NCI-H69 (cell line): ENCODE data around the gene MAP1S.

Source experiments
- DNase-seq: peaks from one replicate; lab custom pipeline; 2025; lab: John Stamatoyannopoulos, UW

Gene MAP1S

GRCh38 chr19:17695198-17695597 is 24.1 kb upstream of the MAP1S start:
- no peak for DNase-seq

- peak; percentile 45 for DNase-seq
Measured at GRCh38 chr19:17703824-17704463, 15.3 kb upstream of the MAP1S start.

GRCh38 chr19:17706750-17707181 is 12.5 kb upstream of the MAP1S start:
- peak; percentile 91 for DNase-seq

DNA sequence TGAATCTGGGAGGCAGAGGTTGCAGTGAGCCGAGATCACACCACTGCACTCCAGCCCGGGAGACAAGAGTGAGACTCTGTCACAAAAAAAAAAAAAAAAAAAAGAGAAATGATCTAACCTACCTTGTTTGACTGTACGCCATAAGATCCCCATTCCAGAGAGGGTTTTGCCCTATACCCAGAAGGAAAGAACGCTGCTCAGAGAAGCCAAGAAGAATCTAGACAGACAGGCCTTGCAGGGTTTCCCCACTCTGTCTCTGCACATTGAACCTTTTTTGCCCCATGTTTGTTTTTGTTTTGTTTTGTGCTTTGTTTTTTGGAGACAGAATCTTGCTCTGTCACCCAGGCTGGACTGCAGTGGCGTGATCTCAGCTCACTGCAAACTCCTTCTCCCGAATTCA is 7.4 kb upstream of the MAP1S start:
- DNase-seq: no peak

- DNase-seq: no peak
Measured at GRCh38 chr19:17716309-17716929, 2.9 kb upstream of the MAP1S start.

DNA sequence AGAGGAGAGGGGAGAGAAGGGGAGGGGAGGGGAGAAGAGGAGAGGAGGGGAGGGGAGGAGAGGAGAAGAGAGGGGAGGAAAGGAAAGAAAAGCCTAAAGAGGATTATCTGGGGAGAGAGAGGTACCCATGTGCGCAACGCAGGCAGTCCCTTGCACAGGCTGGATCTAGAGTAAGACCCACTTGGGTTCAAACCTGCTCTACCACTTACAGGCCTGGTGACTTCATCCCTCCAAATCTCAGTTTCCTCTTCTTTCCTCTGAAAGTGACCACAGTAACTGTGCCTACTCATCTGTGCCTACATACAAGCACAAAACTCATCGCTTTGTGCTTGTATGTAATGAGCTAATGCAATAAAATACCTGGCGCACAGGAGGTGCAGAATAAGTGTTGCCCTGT is 732 bp upstream of the MAP1S start:
- no peak for DNase-seq

DNA sequence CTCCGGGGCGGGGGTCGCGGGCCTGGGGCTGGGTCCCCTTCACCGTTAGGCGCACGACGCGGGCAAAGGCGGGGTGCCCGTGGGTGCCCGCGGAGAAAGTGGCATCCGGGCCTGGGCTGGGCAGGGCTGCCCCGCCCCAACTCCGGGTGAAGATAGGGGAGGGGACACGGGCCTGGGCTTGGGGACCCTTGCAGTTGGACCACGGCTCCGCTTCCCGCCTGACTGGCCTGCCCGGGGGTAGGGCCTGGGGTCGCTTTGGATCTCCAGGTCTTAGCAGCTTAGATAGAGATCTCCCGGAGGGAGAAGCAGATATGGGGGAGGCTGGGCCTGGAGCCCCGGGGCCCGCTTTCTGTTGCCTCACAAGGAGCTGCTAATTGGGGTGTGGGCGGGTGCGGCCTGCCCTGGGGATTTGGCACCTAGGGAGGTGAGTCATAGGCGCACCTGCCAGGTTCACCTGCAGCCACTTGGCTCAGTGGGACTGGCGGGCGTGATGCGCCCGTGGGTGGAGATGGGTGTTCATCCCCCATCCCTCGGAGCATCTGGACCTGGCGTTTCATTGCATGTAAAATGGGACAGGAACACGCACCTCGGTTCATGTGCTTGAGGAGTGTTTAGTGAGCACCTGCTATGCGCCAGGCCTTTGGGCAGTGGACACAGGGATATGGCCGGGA is 585 bp downstream of the MAP1S start:
- DNase-seq: peak; percentile 72

DNA sequence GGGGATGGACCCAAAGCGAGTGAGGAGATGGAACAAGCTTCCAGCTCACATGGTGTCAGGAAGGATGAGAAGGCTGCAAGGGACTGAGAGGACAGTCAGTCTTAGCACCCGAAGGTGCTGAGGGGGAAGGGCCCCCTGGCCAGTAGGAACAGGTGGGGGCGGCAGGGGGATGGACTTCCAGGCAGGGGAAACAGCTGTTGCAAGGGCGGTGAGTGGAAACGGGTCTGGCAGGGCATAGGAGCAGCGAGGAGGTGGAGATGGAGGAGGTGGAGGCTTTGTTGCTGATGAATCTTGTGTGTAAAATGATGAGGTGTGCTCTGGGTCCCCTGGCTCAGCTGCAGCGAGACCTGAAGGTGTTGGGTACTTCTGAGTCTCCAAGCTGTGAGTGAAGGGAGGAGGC is 1.2 kb downstream of the MAP1S start:
- no peak for DNase-seq

GRCh38 chr19:17721111-17721628 is 1.9 kb downstream of the MAP1S start:
- no peak for DNase-seq

GRCh38 chr19:17721821-17722220 is 2.5 kb downstream of the MAP1S start:
- no peak for DNase-seq

DNA sequence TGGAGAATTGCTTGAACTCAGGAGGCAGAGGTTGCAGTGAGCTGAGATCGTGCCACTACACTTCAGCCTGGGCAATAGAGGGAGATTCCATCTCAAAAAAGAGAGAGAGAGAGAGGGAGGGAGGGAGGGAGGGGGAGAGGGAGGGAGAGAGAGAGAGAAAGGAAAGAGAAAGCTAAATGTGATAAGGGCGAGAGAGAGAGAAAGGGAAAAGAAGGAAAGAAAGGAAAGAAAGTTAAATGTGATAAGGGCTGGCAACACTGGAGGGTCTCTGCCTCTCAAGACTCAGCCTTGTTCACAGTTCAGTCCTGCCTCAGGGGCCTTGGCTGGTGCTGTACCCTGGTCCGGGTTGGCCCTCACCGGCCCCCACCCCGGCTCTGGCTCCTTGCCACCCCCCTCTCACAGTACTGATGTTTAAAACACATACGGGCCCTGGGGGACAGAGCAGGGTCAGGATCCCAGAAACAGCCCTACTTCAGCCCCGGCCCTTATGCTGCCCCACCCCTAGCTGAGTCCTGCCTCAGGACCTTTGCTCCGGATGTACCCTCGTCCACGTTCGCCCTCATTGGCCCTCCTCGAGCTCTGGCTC is 3.5 kb downstream of the MAP1S start:
- no peak for DNase-seq

GRCh38 chr19:17724655-17725054 is 5.4 kb downstream of the MAP1S start:
- DNase-seq: no peak

- DNase-seq: no peak
Measured at GRCh38 chr19:17725422-17726078, 6.3 kb downstream of the MAP1S start.

- DNase-seq: no peak
Measured at GRCh38 chr19:17726136-17726741, 7.0 kb downstream of the MAP1S start.

- no peak for DNase-seq
Measured at GRCh38 chr19:17726964-17727773, 7.9 kb downstream of the MAP1S start.

GRCh38 chr19:17727843-17728242 is 8.6 kb downstream of the MAP1S start:
- no peak for DNase-seq

GRCh38 chr19:17733127-17733526 is 13.8 kb downstream of the MAP1S start:
- no peak for DNase-seq

DNA sequence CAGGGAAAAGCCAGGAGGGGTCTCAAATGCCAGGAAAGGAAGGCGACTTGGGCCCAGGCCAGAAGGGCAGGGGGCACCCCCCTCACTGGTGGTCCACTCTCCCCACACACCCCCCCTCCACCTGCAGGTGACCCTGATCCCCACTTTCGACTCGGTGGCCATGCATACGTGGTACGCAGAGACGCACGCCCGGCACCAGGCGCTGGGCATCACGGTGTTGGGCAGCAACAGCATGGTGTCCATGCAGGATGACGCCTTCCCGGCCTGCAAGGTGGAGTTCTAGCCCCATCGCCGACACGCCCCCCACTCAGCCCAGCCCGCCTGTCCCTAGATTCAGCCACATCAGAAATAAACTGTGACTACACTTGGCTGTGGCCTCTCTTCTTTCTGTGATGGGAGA is 14.9 kb downstream of the MAP1S start:
- no peak for DNase-seq

DNA sequence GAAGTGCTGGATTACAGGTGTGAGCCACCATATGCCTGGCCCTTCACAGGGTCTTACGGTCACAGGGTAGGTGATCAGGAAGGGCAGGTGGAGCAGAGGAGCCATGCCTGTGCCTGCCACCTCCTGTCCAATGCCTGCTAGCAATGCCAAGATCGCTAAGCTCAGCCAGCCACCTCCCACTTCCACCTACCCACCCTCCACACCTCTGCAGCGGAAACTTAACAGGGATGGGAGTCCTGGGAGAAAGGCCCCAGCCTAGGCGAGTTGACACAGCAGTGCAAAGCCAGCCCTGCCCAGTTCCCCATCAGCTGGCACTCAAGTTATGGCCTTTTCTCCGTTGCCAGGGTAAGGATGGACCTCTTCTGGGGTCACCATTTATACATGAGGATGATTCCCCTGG is 16.1 kb downstream of the MAP1S start:
- DNase-seq: no peak

GRCh38 chr19:17737690-17738153 is 18.4 kb downstream of the MAP1S start:
- no peak for DNase-seq
